HFFc6 (cell line): ENCODE measurements around the gene ST6GALNAC2. TPM values are rescaled to one million over a fixed set of nuclear protein-coding genes. Genes with fewer than 3 reads are reported as not detected.

ENCODE experiments used
- DNase-seq: peaks from one replicate; pipeline ENCODE4 v3.0.0-alpha.2; 2018
- H3K27ac Mint-ChIP-seq: 2 replicates; pipeline ENCODE4 v1.8.0; 2020; ENCODE audit warnings: mild to moderate bottlenecking, mixed read lengths
- H3K27me3 Mint-ChIP-seq: 2 replicates; pipeline ENCODE4 v1.8.0; 2021; ENCODE audit warnings: mild to moderate bottlenecking, moderate library complexity, mixed read lengths; ENCODE audit not compliant: insufficient read depth
- H3K36me3 Mint-ChIP-seq: 2 replicates; pipeline ENCODE4 v1.8.0; 2021; ENCODE audit warnings: low read depth, mixed read lengths
- H3K4me1 Mint-ChIP-seq: 2 replicates; pipeline ENCODE4 v1.8.0; 2020; ENCODE audit warnings: low read depth, mixed read lengths
- H3K4me3 Mint-ChIP-seq: 2 replicates; pipeline ENCODE4 v1.8.0; 2020; ENCODE audit warnings: mild to moderate bottlenecking, moderate library complexity, mixed read lengths
- H3K9me3 Mint-ChIP-seq: 2 replicates; pipeline ENCODE4 v1.8.0; 2020; ENCODE audit warnings: mild to moderate bottlenecking, mixed read lengths
- CTCF ChIP-seq: fragments of 200-600 bp; sonication (generic); IDR thresholded peaks from 2 replicates; pipeline ENCODE4 v1.5.0; 2021; ENCODE audit warnings: antibody characterized with exemption, mild to moderate bottlenecking
- total RNA-seq, 6 experiments: library from RNA; stranded (reverse); fragmentation: NEBNext Ultra II Directional; extraction: Animal tissue kit (Norgen Biotek cat#: 25700); gene quantifications; 2 replicates in 1 of 6; 3 replicates in 5 of 6; pipeline ENCODE4 v1.2.3, GENCODE V29; 2021

Gene ST6GALNAC2
- total RNA-seq, 6 experiments from 2014 or later: 0.20 to 0.71 (median 0.34) TPM; not detected in 1

GRCh38 chr17:76544546-76545365, 40.9 kb downstream of the ST6GALNAC2 start:
- H3K27ac Mint-ChIP-seq: no peak overlapping the region
- H3K27me3 Mint-ChIP-seq: peaks cover 9% of the 10 kb centered on the region
- no peaks in the 10 kb centered on the region for H3K36me3 Mint-ChIP-seq
- no peak for DNase-seq
- H3K4me1 Mint-ChIP-seq: peaks cover 18% of the 10 kb centered on the region
- H3K9me3 Mint-ChIP-seq: no peaks in the 10 kb centered on the region
- TF ChIP-seq CTCF: no peak
- no peak overlapping the region for H3K4me3 Mint-ChIP-seq

GRCh38 chr17:76543826-76544545, 41.7 kb downstream of the ST6GALNAC2 start:
- peaks cover 14% of the 10 kb centered on the region for H3K27me3 Mint-ChIP-seq
- H3K4me1 Mint-ChIP-seq: peaks cover 18% of the 10 kb centered on the region
- no peaks in the 10 kb centered on the region for H3K9me3 Mint-ChIP-seq
- no peak for TF ChIP-seq CTCF
- no peak for DNase-seq
- no peak overlapping the region for H3K4me3 Mint-ChIP-seq
- H3K27ac Mint-ChIP-seq: no peak overlapping the region
- no peaks in the 10 kb centered on the region for H3K36me3 Mint-ChIP-seq

GRCh38 chr17:76543482-76543825, 42.2 kb downstream of the ST6GALNAC2 start:
- Mint-ChIP-seq H3K4me3 (no peak overlapping the region), H3K36me3 (no peaks in the 10 kb centered on the region), H3K27ac (no peak overlapping the region), H3K4me1 (peaks cover 18% of the 10 kb centered on the region), H3K27me3 (peaks cover 18% of the 10 kb centered on the region), H3K9me3 (no peaks in the 10 kb centered on the region)
- no peak for DNase-seq
- no peak for TF ChIP-seq CTCF

- no peak for TF ChIP-seq CTCF
- H3K27ac Mint-ChIP-seq: no peak overlapping the region
- no peak overlapping the region for H3K4me3 Mint-ChIP-seq
- DNase-seq: no peak
- H3K9me3 Mint-ChIP-seq: no peaks in the 10 kb centered on the region
- peaks cover 18% of the 10 kb centered on the region for H3K4me1 Mint-ChIP-seq
- H3K27me3 Mint-ChIP-seq: peaks cover 20% of the 10 kb centered on the region
- H3K36me3 Mint-ChIP-seq: no peaks in the 10 kb centered on the region
Measured at GRCh38 chr17:76542984-76543383, 42.7 kb downstream of the ST6GALNAC2 start.

GRCh38 chr17:76542566-76542971, 43.1 kb downstream of the ST6GALNAC2 start:
- Mint-ChIP-seq H3K4me1 (peaks cover 18% of the 10 kb centered on the region), H3K27me3 (peaks cover 20% of the 10 kb centered on the region), H3K9me3 (no peaks in the 10 kb centered on the region), H3K36me3 (no peaks in the 10 kb centered on the region), H3K27ac (no peak overlapping the region), H3K4me3 (no peak overlapping the region)
- DNase-seq: no peak
- TF ChIP-seq CTCF: no peak
